Neural cell (in vitro differentiated cells): ENCODE measurements around the gene PPIE. TPM values are rescaled to one million over a fixed set of nuclear protein-coding genes. Genes with fewer than 3 reads are reported as not detected.

Experiments
- H2AFZ ChIP-seq: fragments of 200-600, 300-800 bp; sonication (generic), shearing (Covaris generic); 2 replicates; pipeline ENCODE4 v1.6.0; 2014; ENCODE audit warnings: low read depth, mild to moderate bottlenecking, antibody characterized with exemption, low read length, moderate library complexity
- H3F3A ChIP-seq: fragments of 200-600 bp; shearing (Covaris generic); 2 replicates; pipeline ENCODE4 v1.6.1; 2016; ENCODE audit warnings: mild to moderate bottlenecking, moderate library complexity, mixed read lengths, antibody characterized with exemption, low read length; ENCODE audit not compliant: insufficient read depth, poor library complexity, severe bottlenecking
- H3K27ac ChIP-seq: fragments of 200-600, 300-800 bp; sonication (generic), shearing (Covaris generic); 2 replicates; pipeline ENCODE4 v1.5.1; 2014; ENCODE audit warnings: mild to moderate bottlenecking, low read length, moderate library complexity
- H3K27me3 ChIP-seq: fragments of 300-800, 200-600 bp; sonication (generic), shearing (Covaris generic); 2 replicates; pipeline ENCODE4 v1.6.0; 2014; ENCODE audit warnings: mild to moderate bottlenecking, low read depth, low read length, moderate library complexity; ENCODE audit not compliant: insufficient read depth
- H3K36me3 ChIP-seq: fragments of 300-800, 200-600 bp; sonication (generic), shearing (Covaris generic); 2 replicates; pipeline ENCODE4 v1.5.1; 2014; ENCODE audit warnings: mild to moderate bottlenecking, antibody characterized with exemption, low read length, moderate library complexity; ENCODE audit not compliant: insufficient read depth
- H3K4me2 ChIP-seq: fragments of 300-800, 200-600 bp; sonication (generic), shearing (Covaris generic); 2 replicates; pipeline ENCODE4 v1.6.0; 2014; ENCODE audit warnings: mild to moderate bottlenecking, low read length
- H3K4me3 ChIP-seq: fragments of 300-800, 200-600 bp; sonication (generic), shearing (Covaris generic); 2 replicates; pipeline ENCODE4 v1.5.1; 2014; ENCODE audit warnings: mild to moderate bottlenecking, low read length, moderate library complexity
- H3K79me2 ChIP-seq: fragments of 200-600 bp; shearing (Covaris generic); replicated peaks from 2 replicates; pipeline ENCODE4 v1.6.0; 2014; ENCODE audit warnings: mild to moderate bottlenecking, low read length, moderate library complexity; ENCODE audit not compliant: insufficient read depth
- H3K9ac ChIP-seq: fragments of 300-800, 200-600 bp; sonication (generic), shearing (Covaris generic); 2 replicates; pipeline ENCODE4 v1.6.1; 2016; ENCODE audit warnings: mild to moderate bottlenecking, low read length, mixed read lengths
- H3K9me2 ChIP-seq: fragments of 200-600 bp; shearing (Covaris generic); 2 replicates; pipeline ENCODE4 v1.6.1; 2016; ENCODE audit warnings: mild to moderate bottlenecking, low read length, mixed read lengths; ENCODE audit not compliant: insufficient read depth
- H3K9me3 ChIP-seq: fragments of 200-600, 300-800 bp; sonication (generic), shearing (Covaris generic); 2 replicates; pipeline ENCODE4 v1.6.1; 2016; ENCODE audit warnings: mild to moderate bottlenecking, mixed run types, low read length, moderate library complexity, mixed read lengths
- H4K20me1 ChIP-seq: fragments of 200-600 bp; shearing (Covaris generic); 2 replicates; pipeline ENCODE4 v1.6.1; 2016; ENCODE audit warnings: mild to moderate bottlenecking, mixed run types; ENCODE audit not compliant: insufficient read depth
- EP300 ChIP-seq: fragments of 450-650 bp; conservative IDR thresholded peaks from 2 replicates; pipeline ENCODE4 v1.6.1; 2014; ENCODE audit warnings: antibody characterized with exemption, mild to moderate bottlenecking, moderate library complexity; ENCODE audit not compliant: poor library complexity, severe bottlenecking
- EZH2 ChIP-seq: fragments of 200-600, 300-800 bp; shearing (Covaris generic), sonication (generic); IDR thresholded peaks from 2 replicates; pipeline ENCODE4 v1.6.1; 2014; ENCODE audit warnings: antibody characterized with exemption, low read length, borderline replicate concordance, mild to moderate bottlenecking; ENCODE audit not compliant: insufficient read depth, poor library complexity, severe bottlenecking
- MXI1 ChIP-seq: fragments of 450-650 bp; conservative IDR thresholded peaks from 2 replicates; pipeline ENCODE4 v1.6.1; 2014; ENCODE audit warnings: antibody characterized with exemption, mild to moderate bottlenecking; ENCODE audit not compliant: poor library complexity, severe bottlenecking
- POLR2AphosphoS5 ChIP-seq: IDR thresholded peaks from 2 replicates; pipeline ENCODE4 v1.6.1; 2012
- RAD21 ChIP-seq: fragments of 450-650 bp; conservative IDR thresholded peaks from 2 replicates; pipeline ENCODE4 v1.6.1; 2014; ENCODE audit warnings: antibody characterized with exemption, mild to moderate bottlenecking, moderate library complexity
- REST ChIP-seq: IDR thresholded peaks from 2 replicates; pipeline ENCODE4 v1.6.1; 2012; ENCODE audit warnings: borderline replicate concordance
- SMC3 ChIP-seq: fragments of 450-650 bp; conservative IDR thresholded peaks from 2 replicates; pipeline ENCODE4 v1.6.1; 2014; ENCODE audit warnings: antibody characterized with exemption, mild to moderate bottlenecking, moderate library complexity; ENCODE audit not compliant: poor library complexity
- TAF1 ChIP-seq: IDR thresholded peaks from 2 replicates; pipeline ENCODE4 v1.6.1; 2012; ENCODE audit warnings: low read depth
- polyA plus RNA-seq: library from polyadenylated mRNA; depleted of rRNA; stranded (reverse); fragments of >200 nt; gene quantifications from 2 replicates; pipeline ENCODE4 v1.2.3, GENCODE V29; 2014
- small RNA-seq, 3 experiments: library from RNA; depleted of rRNA; stranded (forward); fragments of <200 nt; gene quantifications; one replicate each; pipeline ENCODE3, GENCODE V24; 2012
- TF ChIP-seq, protein P1 (sequence below): fragments of 450-650 bp; IDR thresholded peaks from 2 replicates; pipeline ENCODE4 v1.5.1; 2014; ENCODE audit warnings: antibody characterized with exemption, mild to moderate bottlenecking, moderate library complexity; ENCODE audit not compliant: poor library complexity, severe bottlenecking

Gene PPIE
- polyA plus RNA-seq, 1 donor from 2014 or later, result 55.9 TPM

- TF ChIP-seq RAD21 (no peak), POLR2AphosphoS5 (no peak), EP300 (no peak), EZH2 (no peak), SMC3 (no peak), MXI1 (no peak), TAF1 (no peak), REST (no peak)
- TF ChIP-seq, protein P1, sequence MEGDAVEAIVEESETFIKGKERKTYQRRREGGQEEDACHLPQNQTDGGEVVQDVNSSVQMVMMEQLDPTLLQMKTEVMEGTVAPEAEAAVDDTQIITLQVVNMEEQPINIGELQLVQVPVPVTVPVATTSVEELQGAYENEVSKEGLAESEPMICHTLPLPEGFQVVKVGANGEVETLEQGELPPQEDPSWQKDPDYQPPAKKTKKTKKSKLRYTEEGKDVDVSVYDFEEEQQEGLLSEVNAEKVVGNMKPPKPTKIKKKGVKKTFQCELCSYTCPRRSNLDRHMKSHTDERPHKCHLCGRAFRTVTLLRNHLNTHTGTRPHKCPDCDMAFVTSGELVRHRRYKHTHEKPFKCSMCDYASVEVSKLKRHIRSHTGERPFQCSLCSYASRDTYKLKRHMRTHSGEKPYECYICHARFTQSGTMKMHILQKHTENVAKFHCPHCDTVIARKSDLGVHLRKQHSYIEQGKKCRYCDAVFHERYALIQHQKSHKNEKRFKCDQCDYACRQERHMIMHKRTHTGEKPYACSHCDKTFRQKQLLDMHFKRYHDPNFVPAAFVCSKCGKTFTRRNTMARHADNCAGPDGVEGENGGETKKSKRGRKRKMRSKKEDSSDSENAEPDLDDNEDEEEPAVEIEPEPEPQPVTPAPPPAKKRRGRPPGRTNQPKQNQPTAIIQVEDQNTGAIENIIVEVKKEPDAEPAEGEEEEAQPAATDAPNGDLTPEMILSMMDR, result no peak
- Histone ChIP-seq H3K36me3 (no peaks in the 10 kb centered on the region), H3F3A (no peaks in the 10 kb centered on the region), H3K9ac (no peak overlapping the region), H3K79me2 (no peaks in the 10 kb centered on the region), H3K4me2 (no peak overlapping the region), H2AFZ (no peak overlapping the region), H3K9me2 (no peaks in the 10 kb centered on the region), H3K9me3 (no peaks in the 10 kb centered on the region), H3K4me3 (no peak overlapping the region), H3K27me3 (no peaks in the 10 kb centered on the region), H4K20me1 (no peaks in the 10 kb centered on the region), H3K27ac (no peak overlapping the region)
Measured at GRCh38 chr1:39812913-39813312, 74.2 kb downstream of the PPIE start.

Small RNA genes lying within 50 kb of the gene (small RNA-seq; reads per million reads assigned to genes)
- 0 reads per million in 3 experiments for gene AL033527.1
- 0 reads per million in 3 experiments for gene RNU7-121P

Other genes starting within 250 kb of the PPIE start
- 0.62 TPM in 1 of 2 replicates, not detected in the other for gene BMP8A, start 247.2 kb upstream of the PPIE start, polyA plus RNA-seq
- 105 and 115 TPM in 2 replicates for gene PABPC4, start 162.1 kb upstream of the PPIE start, polyA plus RNA-seq
- gene HEYL, start 99.2 kb upstream of the PPIE start, polyA plus RNA-seq, result not detected in 2 replicates
- gene NT5C1A, start 66.8 kb upstream of the PPIE start, polyA plus RNA-seq, result not detected in 2 replicates
- gene HPCAL4, start 47.4 kb upstream of the PPIE start, polyA plus RNA-seq, result 53.2 and 60.0 TPM in 2 replicates
- not detected in 2 replicates for gene OXCT2, start 32.5 kb downstream of the PPIE start, polyA plus RNA-seq
- gene BMP8B, start 50.0 kb downstream of the PPIE start, polyA plus RNA-seq, result 0.04 TPM in 1 of 2 replicates, not detected in the other
- 72.2 and 90.6 TPM in 2 replicates for gene TRIT1, start 144.6 kb downstream of the PPIE start, polyA plus RNA-seq
- 35.2 and 36.3 TPM in 2 replicates for gene MYCL, start 163.0 kb downstream of the PPIE start, polyA plus RNA-seq
- gene MFSD2A, start 216.3 kb downstream of the PPIE start, polyA plus RNA-seq, result 7.0 and 7.8 TPM in 2 replicates